Inferior parietal cortex (tissue), 1 donor: ENCODE results near the gene B3GAT3.
"Not testable (repeated sequence)": the region's sequence is repeated elsewhere in the genome, so short reads cannot be mapped to it uniquely, and the experiment has no call there.

Source experiments
- DNase-seq: peaks from one replicate; pipeline ENCODE4 v3.0.0-alpha.2; 2016; ENCODE audit errors: extremely low spot score

Gene B3GAT3

GRCh38 chr11:62578541-62578940 lies 43.2 kb downstream of the B3GAT3 start:
- no peak for DNase-seq

DNA sequence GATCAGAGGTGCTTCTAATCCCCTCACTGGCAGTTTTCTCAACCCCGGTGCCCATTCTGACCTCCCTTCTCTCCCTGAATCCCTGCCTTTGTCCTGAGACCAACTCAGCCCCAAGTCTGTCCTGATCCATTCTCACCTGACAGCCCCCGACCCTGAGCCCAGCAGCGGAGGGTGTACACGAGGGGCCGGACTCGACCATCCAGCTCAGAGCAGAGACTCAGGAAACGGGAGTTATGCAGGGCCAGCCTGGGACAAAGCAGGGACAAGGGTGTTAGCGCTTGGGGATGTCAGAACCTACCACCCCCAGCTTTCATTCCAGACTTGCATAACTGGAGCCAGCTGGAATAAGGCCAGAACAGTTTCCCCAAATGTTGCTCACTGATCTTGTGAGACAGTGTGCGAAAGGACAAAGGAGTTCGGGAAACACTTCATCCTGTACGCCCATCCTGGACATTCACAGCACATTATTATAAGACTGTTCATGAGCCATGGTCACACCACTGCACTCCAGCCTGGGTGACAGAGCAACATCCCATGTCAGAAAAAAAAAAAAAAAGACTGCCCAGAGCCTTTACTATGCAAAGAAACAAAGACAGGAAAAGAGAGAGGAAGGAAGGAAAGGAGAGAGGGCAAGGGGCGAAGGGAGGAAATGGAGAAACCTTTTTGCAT lies 44.6 kb downstream of the B3GAT3 start:
- DNase-seq, result no peak

DNA sequence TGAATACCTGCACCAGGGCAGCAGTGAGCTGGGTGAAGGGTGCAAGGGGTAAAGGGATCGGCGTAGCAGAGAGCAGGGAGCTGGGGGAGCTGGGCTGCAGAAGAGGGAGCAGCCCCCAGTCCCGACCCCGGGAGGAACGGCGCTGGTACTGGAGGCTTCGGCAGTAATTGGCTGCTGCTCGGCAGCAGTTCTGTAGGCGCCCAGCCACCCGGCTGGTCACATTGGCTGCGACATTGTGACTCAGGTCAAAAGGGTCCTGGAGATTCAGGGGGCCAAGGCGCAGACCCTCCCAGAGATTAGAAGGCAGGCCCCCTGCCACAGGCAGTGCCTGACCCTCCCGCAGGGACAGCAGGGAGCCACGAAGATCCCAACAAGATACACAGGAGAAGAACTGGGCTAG lies 45.9 kb downstream of the B3GAT3 start:
- DNase-seq, result no peak

GRCh38 chr11:62575156-62575555 lies 46.6 kb downstream of the B3GAT3 start:
- DNase-seq, result no peak

DNA sequence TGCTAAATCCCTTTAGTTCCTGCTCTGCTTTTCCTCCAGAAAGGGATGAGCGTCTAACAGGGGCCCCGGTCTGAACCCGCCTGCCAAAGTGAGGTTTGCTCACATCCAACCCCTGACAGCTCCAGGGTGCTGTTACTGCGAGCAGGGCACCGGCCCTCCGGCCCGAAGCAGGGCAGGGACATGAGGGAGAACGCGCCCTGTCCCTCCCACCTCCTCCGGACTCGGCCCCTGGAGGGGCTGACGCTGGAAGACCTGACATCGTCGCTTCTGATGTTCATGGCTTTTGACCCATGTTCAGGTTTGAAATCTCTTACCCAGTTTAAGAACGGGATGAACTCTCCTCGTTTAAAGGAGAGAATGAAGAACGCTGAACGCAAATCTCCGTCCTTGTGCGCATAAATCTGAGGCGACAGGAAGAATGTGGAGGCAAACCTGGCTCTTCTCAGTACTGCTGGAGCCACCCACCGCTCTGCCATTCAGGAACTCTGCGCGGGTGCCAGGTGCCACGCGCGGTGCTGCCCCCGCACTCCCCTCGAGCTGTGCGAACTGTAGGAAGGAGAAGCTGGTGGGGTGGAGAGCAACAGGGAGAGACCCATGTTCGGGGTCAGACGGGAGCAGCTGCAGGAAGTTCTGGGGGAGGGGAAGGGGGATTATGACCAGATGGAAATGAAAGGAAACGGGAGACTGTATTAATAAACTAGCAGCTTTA lies 47.3 kb downstream of the B3GAT3 start:
- DNase-seq, result peak; percentile 38

- peak; percentile 99 for DNase-seq
These were observed 48.0 kb downstream of the B3GAT3 start, which contains the start of gene EEF1G for GRCh38 chr11:62573592-62574362. Gene EEF1G, minus strand, starts transcription at chr11:62573891. Its CDS starts 49 bp downstream, at chr11:62573842.

DNA sequence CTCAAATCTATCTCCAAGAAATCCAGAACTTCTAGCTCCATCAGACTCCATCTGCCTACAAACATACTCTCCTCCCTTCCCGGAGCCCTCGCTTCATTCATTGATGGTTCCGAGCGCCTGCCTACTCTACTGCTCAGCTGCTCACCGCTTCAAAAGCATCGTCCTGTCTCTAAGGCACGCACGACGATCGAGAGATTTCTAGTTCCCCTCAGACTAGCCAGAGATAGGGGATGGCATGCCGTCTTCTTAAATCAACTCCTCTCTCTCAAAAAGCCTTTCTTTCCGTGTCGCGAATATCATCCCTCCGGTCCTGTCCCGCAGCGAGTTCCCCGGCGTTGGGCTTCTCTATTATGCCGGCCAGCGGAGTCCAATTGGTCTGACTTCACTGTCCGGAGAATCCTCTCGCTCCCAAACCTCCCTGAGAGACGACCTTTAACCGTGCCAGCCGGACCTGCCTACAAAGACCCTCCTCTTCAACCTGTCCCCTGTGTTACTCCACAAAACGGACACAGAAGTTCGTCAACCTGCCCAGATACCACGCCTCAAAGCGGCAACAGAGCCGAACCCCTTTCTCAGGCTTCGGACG lies 48.7 kb downstream of the B3GAT3 start:
- peak; percentile 22 for DNase-seq

GRCh38 chr11:62572431-62572830 lies 49.4 kb downstream of the B3GAT3 start:
- no peak for DNase-seq

DNA sequence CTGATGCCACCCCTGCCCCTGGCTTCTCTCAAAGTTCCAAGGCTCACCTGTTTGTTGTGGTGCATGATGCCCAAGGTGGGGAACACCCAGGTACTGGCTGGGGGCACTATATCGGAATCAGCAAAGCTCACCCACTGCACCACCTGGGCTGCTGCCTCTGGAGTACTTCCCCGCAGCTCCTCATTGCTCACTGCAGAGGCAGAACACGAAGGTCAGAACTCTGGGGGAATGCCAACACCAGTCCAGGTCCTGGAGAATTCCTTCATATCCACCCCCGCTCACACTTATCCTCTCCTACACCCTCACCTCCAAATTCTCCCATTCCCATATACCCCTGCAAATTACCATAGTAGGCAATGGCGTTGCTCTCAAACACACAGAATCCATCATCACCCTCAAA lies 50.3 kb downstream of the B3GAT3 start:
- not testable (repeated sequence) for DNase-seq

GRCh38 chr11:62570903-62571302 lies 50.9 kb downstream of the B3GAT3 start:
- not testable (repeated sequence) for DNase-seq

DNA sequence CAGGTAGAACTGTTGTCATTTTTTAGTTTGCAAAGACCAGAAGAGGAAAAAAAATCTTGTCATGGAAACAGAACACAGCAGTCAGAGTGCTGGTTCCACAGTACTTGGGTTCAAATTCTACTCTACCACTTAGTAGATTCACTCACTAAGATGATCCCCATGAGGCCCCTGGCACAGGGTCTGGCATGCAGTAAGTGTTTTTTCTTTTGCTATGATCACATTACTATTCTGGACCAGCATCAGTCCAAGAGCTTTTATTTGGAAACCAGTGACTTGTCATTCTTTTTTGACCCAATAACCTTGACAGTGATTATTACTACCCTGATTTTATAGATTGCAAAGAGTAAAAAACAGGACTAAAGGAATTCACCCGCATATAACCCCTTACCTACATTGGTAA lies 52.2 kb downstream of the B3GAT3 start:
- no peak for DNase-seq

DNA sequence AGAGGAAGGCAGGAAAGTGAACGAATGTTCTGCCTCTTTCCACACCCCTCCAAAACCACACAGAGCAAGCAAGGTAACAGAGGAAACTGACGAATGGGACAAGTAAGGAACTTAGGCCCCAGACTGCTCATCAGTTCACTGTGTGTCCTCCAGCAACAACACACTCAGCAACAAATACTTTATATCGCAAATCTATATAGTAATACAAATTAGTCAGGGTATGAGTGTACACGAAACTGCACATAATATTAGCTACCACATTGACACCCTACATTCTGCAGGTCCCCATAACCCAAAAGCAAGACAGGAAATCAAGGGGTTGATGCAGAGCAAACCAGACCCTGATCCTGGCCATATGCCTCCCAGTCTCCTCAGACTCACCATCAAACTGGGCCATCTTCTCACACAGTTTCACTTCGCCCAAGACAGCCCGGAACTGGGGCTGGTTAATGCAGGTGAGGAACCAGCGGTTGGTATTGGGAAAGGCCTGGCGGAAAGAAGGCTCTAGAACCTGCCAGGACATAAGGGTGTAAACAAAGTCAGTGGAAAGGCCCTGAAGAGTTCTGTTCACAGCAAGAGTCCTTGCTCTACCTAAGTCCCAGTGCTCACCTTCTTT lies 54.7 kb downstream of the B3GAT3 start:
- no peak for DNase-seq

GRCh38 chr11:62566247-62566646 lies 55.5 kb downstream of the B3GAT3 start:
- no peak for DNase-seq
